Measurements from ENCODE around the gene C6orf89.
A peak's percentile ranks its signal among the peaks of the same experiment; 100 is the strongest.

The C6orf89 gene

GRCh38 chr6:36852481-36853147 lies 33.1 kb upstream of the C6orf89 start:
- DNase-seq (ENCODE audit: low read depth), result no peak

GRCh38 chr6:36853325-36853724 lies 32.4 kb upstream of the C6orf89 start:
- DNase-seq (ENCODE audit: low read depth), result no peak

DNA sequence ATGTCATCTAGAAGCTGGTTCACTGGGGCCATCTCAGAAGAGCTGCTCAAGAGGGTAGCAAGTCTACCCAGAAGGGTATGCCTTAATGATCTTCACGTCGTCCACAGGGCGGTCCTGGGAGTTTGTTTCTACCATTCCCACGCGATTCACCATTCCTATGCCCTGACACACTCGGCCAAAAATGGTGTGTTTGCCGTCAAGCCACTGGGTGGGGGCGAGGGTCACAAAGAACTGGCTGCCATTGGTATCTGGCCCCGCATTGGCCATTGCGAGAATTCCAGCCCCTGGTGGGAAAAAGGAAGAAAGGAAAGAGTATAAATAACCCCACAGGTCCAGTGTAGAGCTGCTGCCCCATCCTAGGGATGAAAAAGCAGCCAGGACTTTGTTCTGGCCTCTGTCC lies 30.0 kb upstream of the C6orf89 start:
- DNase-seq (ENCODE audit: low read depth), result no peak

DNA sequence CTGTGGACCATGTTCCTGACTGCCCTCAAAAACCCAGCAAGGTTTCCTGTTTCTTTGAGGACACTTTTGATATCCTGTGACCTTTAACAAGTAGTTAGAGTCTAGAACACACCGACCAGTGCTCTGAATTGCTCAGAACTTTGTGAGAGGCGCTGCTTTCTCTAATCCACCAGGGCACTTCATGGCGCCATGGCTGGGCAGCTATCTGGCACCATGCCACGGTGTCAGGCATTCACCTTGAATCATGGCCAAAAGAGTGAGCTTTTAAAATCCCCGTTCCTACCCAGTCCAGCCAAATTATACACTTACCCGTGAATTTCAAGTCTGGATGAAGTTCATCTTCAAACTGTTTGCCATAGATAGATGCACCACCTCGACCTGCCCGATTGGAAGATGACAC lies 29.5 kb upstream of the C6orf89 start:
- no peak for DNase-seq (ENCODE audit: low read depth)

DNA sequence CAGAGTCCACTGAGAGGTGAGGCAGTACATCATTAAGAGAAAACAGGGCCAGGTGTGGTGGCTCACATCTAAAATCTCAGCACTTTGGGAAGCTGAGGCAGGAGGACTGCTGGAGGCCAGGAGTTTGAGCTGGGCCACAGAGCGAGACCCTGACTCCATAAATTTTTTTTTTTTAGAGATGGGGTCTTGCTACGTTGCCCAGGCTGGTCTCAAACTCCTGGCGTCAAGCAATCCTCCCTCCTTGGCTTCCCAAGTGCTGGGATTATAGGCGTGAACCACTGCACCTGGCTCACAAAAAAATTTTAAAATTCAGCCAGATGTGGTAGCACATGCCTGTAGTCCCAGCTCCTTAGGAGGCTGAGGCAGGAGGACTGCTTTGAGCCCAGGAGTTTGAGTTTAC lies 28.4 kb upstream of the C6orf89 start:
- no peak for DNase-seq (ENCODE audit: low read depth)

- no peak for DNase-seq (ENCODE audit: low read depth)
These were observed 27.3 kb upstream of the C6orf89 start for GRCh38 chr6:36858407-36858981.

GRCh38 chr6:36860126-36860525 lies 25.6 kb upstream of the C6orf89 start:
- no peak for DNase-seq (ENCODE audit: low read depth)

- DNase-seq (ENCODE audit: low read depth), result no peak
These were observed 23.4 kb upstream of the C6orf89 start for GRCh38 chr6:36862164-36862847.

DNA sequence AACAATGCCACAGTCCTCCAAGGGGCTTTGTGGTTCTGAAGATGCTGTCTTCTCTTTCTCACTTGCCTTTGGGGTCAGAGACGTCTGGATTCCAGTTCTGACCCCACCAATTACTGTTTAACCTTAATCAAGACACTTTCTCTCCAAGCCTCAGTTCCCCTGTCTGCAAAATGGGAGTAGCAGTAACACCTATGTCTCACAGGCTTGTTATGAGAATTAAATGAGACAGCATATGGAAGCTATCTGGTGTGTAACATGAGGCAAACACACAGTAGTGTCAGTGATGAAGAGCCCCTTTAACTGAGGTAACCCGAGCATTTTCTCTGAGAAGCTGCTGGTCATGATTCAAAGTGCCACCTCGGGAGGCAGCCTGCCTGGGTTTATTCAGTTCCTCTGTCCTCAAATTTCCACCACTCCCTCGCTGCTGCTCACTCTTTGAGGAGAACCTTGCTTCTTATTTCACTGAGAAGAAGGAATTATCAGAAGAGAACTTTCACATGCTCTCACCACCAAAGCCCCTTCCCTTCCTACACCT lies 22.8 kb upstream of the C6orf89 start:
- DNase-seq (ENCODE audit: low read depth), result no peak

DNA sequence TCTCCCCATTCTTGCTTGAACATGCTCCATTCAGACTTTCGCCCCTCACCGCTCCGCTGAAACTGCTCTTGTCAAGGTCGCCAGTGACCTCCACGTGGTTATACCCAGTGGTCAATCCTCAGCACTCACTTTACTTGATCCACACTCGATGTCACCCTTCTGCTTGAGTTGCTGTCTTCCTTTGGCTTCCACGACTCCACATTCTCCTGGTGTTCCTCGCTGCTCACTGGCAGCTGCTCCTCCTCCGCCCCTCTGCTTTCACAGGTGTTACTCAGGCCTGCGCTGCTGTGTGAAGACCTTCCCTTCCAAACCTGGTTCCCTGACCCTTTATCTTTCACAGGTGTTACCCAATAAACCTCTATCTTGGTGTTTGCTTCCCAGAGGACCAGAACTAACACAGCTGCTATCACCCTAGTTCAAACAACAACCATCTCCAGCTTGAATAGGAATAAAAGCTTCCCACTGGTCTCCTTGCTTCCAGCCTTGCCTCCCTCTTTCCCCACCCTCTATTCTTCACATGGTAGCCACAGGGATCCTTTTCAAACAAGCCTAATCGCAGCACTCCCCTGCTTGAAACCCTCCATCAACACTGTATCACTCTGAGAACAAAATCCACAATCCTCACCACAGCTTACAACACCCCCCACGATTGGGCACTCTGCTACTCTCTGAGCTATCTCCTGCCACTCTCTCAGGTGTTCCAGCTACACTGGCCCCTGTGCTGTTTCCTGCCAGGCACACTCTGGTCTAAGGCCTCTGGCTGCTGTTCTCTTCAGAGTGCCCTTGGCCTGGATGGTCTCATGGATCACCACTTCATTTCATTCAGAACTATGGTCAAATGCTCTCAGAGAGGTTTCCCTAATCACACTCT lies 21.8 kb upstream of the C6orf89 start:
- no peak for DNase-seq (ENCODE audit: low read depth)

GRCh38 chr6:36865835-36866234 lies 19.9 kb upstream of the C6orf89 start:
- no peak for DNase-seq (ENCODE audit: low read depth)

DNA sequence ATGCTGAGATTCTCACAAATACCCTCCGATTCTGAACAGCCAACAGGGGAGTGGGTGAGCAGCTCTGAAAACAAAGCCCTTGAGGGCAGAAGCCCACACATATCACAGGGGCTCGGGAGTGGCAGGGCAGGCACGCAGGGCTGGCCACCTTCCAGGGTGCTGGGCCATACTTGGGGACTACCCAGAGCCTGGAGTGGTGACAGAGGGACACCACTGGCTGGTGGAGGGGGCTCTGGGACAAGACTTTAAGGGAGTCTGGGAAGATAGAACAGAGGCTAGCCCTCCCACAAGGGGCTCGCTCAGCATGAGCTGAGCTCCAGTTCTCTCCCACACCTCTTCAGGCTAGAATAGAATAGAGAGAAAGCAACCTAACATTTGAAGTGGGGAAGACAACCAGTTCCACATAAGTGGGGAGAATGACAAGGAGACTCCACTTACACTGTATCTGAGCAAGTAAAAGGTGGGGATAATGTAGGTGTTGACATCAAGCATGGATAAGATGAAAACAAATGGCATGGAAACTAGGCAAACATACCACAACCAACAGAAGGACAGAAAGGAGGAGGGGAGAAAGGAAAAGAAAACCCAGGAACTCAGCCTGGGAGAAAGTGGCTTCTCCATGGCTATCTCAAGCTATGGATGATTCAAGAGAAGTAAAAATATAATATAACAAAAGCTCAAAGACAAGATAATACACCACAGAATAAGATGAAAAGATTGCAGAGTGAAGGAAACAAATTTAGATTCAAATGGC lies 18.1 kb upstream of the C6orf89 start:
- no peak for DNase-seq (ENCODE audit: low read depth)

GRCh38 chr6:36871686-36872085 lies 14.1 kb upstream of the C6orf89 start:
- DNase-seq (ENCODE audit: low read depth), result no peak

- DNase-seq (ENCODE audit: low read depth), result no peak
These were observed 12.6 kb upstream of the C6orf89 start for GRCh38 chr6:36873115-36873514.

GRCh38 chr6:36873612-36874442 lies 11.9 kb upstream of the C6orf89 start:
- no peak for DNase-seq (ENCODE audit: low read depth)

DNA sequence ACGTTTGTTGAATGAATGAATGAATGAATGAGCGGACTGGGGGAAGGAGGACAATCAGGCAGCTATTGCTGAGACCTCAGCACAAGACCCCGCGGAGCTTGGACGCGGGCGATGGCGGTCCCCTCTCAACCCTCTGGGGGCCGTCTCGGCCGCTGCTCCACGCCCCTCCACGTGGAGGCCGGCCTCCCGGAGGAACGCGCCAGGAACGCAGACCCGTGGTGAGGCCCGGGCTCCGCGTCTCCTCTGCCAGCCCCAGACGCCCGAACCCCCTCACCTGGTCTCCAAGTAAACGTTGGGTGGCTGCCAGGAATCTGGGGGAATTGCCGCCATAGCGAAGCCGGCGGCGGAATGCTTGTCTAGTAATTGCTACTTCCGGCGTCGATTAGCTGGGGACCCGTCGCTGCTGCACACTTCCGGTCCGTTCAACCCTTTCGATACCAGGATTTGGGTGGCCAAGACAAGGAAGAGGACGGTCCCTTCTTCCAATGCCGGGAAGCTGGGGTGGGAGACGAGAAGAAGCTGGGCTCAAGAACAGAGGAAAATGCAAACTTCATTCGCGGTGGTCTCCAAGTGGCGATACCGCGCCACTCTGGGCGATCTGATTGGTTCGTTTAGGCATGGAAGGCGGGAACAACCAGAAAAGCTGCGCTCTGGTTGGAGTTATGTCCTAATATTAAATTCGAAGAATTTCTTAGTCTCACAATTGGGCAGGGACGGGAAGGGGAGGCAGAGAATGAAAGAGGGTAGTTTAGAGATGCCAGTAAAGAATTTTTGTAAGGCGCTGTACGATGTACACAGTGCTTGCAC lies 11.1 kb upstream of the C6orf89 start, which contains the start of gene PPIL1:
PPIL1 (minus strand) TSS at position 361 of the 807 bp plus-strand sequence; CDS start at position 330, 31 bp downstream.
- DNase-seq (ENCODE audit: low read depth), result peak; percentile 72

GRCh38 chr6:36875250-36875633 lies 10.5 kb upstream of the C6orf89 start:
- no peak for DNase-seq (ENCODE audit: low read depth)

GRCh38 chr6:36884610-36885009 lies 1.1 kb upstream of the C6orf89 start:
- DNase-seq (ENCODE audit: low read depth), result no peak

DNA sequence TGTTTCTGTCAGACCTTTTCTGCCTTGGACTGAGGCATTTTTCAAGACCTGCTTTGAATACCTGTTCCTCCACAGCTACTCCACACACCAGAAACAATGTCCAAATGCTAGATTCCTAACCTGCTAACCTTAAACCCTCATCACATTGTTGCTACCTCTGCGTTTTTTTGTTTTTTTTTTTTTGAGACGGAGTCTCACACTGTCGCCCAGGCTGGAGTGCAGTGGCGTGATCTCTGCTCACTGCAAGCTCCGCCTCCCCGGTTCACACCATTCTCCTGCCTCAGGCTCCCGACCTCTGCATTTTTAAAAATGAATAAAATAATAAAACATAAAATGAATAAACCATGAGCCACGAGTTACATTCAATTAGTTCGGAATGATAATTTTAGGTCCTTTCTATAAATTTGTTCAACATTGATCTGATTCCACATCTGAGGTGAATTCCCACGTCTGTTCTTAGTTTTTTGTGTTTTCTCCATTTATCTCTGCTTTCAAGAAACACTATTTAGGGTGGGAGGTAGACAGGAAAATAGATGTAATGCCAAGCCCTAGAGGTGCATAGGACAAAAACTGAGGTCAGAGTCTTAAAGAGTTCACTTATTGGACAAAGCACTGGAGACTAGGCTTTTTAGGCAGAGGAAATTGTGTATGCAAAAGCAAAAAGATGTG lies 1.3 kb downstream of the C6orf89 start:
- no peak for DNase-seq (ENCODE audit: low read depth)
